Measurements from ENCODE around the gene TPRG1. TPM values are rescaled to one million over a fixed set of nuclear protein-coding genes. Genes with fewer than 3 reads are reported as not detected.

TPRG1 gene
- total and polyA plus RNA-seq, 4 donors = 1.0 to 46.6 (median 6.9) TPM

DNA sequence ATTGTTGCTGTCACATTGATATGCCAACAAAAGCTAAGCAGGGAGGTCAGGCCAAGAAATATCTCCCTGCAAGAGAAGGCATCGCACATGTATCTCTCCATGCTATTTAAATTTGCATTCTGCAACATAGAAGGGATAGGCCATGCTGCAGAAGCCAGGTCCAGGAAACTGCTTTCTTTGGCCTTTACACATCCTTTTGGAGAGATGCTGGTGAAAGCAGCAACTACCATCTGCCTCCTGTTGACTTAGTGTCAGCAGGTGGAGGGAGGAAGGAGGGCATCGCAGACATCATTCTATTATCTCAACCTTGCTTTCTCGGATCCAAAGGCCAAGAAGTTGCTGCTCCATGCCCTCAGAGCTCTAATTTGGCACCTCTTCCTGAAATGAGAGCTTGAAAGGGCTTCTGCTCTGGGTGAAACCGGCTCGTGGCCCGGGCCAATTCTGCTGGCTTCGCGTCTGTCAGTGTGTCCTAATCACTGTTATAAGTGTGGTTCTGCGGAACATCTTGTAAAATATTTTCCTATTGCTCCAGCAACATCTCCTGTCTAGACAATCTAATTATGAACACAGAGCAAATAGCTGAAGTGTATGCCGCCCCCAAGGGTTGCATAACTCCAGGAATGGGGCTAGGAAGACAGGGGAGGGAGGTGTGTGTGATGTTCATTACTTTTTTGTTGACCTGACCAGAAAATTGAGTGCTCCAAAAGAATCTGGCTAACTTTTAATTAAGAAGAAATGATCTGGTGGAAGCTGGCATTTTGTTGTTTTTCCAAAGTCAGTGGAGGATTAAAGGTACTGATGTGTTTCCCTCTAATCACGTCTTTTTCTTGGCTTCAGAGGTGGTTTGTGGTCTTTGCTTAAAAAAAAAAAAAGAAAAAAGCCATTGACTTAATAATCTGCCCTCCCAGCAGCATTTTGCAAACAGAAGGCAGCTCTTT lies 89.1 kb downstream of the TPRG1 start:
- TF ChIP-seq TAF1 (conservative IDR thresholded peaks at IDR 0.05) (no peak), YY1 (IDR thresholded peaks at IDR 0.05) (no peak), ATF3 (IDR thresholded peaks at IDR 0.05) (no peak)
- Histone ChIP-seq H3K9ac (ENCODE audit: low read depth in 1 of 2, low read length in 2 of 2) (no peak overlapping the region), H3K36me3 (ENCODE audit: control insufficient read depth in 4 of 4, insufficient read depth in 3 of 4, low read depth in 1 of 4, low read length in 3 of 4) (no peaks in the 10 kb centered on the region), H3K4me3 (ENCODE audit: low read depth in 1 of 3, low read length in 3 of 3) (no peak overlapping the region), H3K27ac (ENCODE audit: low read depth in 1 of 2, low read length in 2 of 2) (no peak overlapping the region), H3K9me3 (ENCODE audit: control insufficient read depth in 4 of 4, low read length in 3 of 4) (no peaks in the 10 kb centered on the region), H3K27me3 (ENCODE audit: control insufficient read depth in 4 of 4, insufficient read depth in 4 of 4, low read length in 3 of 4) (no peaks in the 10 kb centered on the region), H3K4me1 (ENCODE audit: control insufficient read depth in 4 of 4, insufficient read depth in 4 of 4, low read length in 3 of 4) (no peaks in the 10 kb centered on the region)
- 91% methylated on average over 11 of the region's 11 CpGs for WGBS
- DNase-seq (ENCODE audit: low spot score) = no peak

- Histone ChIP-seq H3K36me3 (ENCODE audit: control insufficient read depth in 4 of 4, insufficient read depth in 3 of 4, low read depth in 1 of 4, low read length in 3 of 4) (no peaks in the 10 kb centered on the region), H3K4me3 (ENCODE audit: low read depth in 1 of 3, low read length in 3 of 3) (no peak overlapping the region), H3K27me3 (ENCODE audit: control insufficient read depth in 4 of 4, insufficient read depth in 4 of 4, low read length in 3 of 4) (no peaks in the 10 kb centered on the region), H3K9me3 (ENCODE audit: control insufficient read depth in 4 of 4, low read length in 3 of 4) (no peaks in the 10 kb centered on the region), H3K27ac (ENCODE audit: low read depth in 1 of 2, low read length in 2 of 2) (no peak overlapping the region), H3K9ac (ENCODE audit: low read depth in 1 of 2, low read length in 2 of 2) (no peak overlapping the region), H3K4me1 (ENCODE audit: control insufficient read depth in 4 of 4, insufficient read depth in 4 of 4, low read length in 3 of 4) (no peaks in the 10 kb centered on the region)
- TF ChIP-seq CTCF (IDR thresholded peaks at IDR 0.05; ENCODE audit: low read depth, low read length, missing input control) (no peak), TAF1 (conservative IDR thresholded peaks at IDR 0.05) (no peak), JUND (IDR thresholded peaks at IDR 0.05) (no peak), EGR1 (IDR thresholded peaks at IDR 0.05; ENCODE audit: low read depth in 2 of 2) (no peak), YY1 (IDR thresholded peaks at IDR 0.05) (no peak)
- DNase-seq (ENCODE audit: low spot score) = no peak
- WGBS = 79% methylated on average over 3 of the region's 3 CpGs
These were observed 91.0 kb downstream of the TPRG1 start for GRCh38 chr3:189262746-189263145.

- Histone ChIP-seq H3K27me3 (ENCODE audit: control insufficient read depth in 4 of 4, insufficient read depth in 4 of 4, low read length in 3 of 4) (no peaks in the 10 kb centered on the region), H3K4me3 (ENCODE audit: low read depth in 1 of 3, low read length in 3 of 3) (no peak overlapping the region), H3K27ac (ENCODE audit: low read depth in 1 of 2, low read length in 2 of 2) (no peak overlapping the region), H3K4me1 (ENCODE audit: control insufficient read depth in 4 of 4, insufficient read depth in 4 of 4, low read length in 3 of 4) (no peaks in the 10 kb centered on the region), H3K9ac (ENCODE audit: low read depth in 1 of 2, low read length in 2 of 2) (no peak overlapping the region), H3K9me3 (ENCODE audit: control insufficient read depth in 4 of 4, low read length in 3 of 4) (no peaks in the 10 kb centered on the region), H3K36me3 (ENCODE audit: control insufficient read depth in 4 of 4, insufficient read depth in 3 of 4, low read depth in 1 of 4, low read length in 3 of 4) (no peaks in the 10 kb centered on the region)
- DNase-seq (ENCODE audit: low spot score) = no peak
- no peak for TF ChIP-seq SP1 (IDR thresholded peaks at IDR 0.05)
- peak in 1 of 2 donors; percentile 33 for TF ChIP-seq RAD21 (IDR thresholded peaks at IDR 0.05)
- no peak for TF ChIP-seq TAF1 (conservative IDR thresholded peaks at IDR 0.05)
- 94% methylated on average over 7 of the region's 7 CpGs for WGBS
These were observed 96.3 kb downstream of the TPRG1 start for GRCh38 chr3:189267981-189268613.

- 90% methylated on average over 3 of the region's 3 CpGs for WGBS
- no peak for DNase-seq (ENCODE audit: low spot score)
- Histone ChIP-seq H3K27ac (ENCODE audit: low read depth in 1 of 2, low read length in 2 of 2) (no peak overlapping the region), H3K9me3 (ENCODE audit: control insufficient read depth in 4 of 4, low read length in 3 of 4) (no peaks in the 10 kb centered on the region), H3K4me1 (ENCODE audit: control insufficient read depth in 4 of 4, insufficient read depth in 4 of 4, low read length in 3 of 4) (no peaks in the 10 kb centered on the region), H3K9ac (ENCODE audit: low read depth in 1 of 2, low read length in 2 of 2) (no peak overlapping the region), H3K4me3 (ENCODE audit: low read depth in 1 of 3, low read length in 3 of 3) (no peak overlapping the region), H3K36me3 (ENCODE audit: control insufficient read depth in 4 of 4, insufficient read depth in 3 of 4, low read depth in 1 of 4, low read length in 3 of 4) (no peaks in the 10 kb centered on the region), H3K27me3 (ENCODE audit: control insufficient read depth in 4 of 4, insufficient read depth in 4 of 4, low read length in 3 of 4) (no peaks in the 10 kb centered on the region)
- TF ChIP-seq FOXA1 (IDR thresholded peaks at IDR 0.05) = no peak
- no peak for TF ChIP-seq TAF1 (conservative IDR thresholded peaks at IDR 0.05)
- no peak for TF ChIP-seq EGR1 (IDR thresholded peaks at IDR 0.05; ENCODE audit: low read depth in 2 of 2)
- no peak for TF ChIP-seq ATF3 (IDR thresholded peaks at IDR 0.05)
- no peak for TF ChIP-seq GABPA (IDR thresholded peaks at IDR 0.05 in 1 of 2, conservative IDR thresholded peaks at IDR 0.05 in 1 of 2)
- no peak for TF ChIP-seq YY1 (IDR thresholded peaks at IDR 0.05)
- TF ChIP-seq, protein P1, sequence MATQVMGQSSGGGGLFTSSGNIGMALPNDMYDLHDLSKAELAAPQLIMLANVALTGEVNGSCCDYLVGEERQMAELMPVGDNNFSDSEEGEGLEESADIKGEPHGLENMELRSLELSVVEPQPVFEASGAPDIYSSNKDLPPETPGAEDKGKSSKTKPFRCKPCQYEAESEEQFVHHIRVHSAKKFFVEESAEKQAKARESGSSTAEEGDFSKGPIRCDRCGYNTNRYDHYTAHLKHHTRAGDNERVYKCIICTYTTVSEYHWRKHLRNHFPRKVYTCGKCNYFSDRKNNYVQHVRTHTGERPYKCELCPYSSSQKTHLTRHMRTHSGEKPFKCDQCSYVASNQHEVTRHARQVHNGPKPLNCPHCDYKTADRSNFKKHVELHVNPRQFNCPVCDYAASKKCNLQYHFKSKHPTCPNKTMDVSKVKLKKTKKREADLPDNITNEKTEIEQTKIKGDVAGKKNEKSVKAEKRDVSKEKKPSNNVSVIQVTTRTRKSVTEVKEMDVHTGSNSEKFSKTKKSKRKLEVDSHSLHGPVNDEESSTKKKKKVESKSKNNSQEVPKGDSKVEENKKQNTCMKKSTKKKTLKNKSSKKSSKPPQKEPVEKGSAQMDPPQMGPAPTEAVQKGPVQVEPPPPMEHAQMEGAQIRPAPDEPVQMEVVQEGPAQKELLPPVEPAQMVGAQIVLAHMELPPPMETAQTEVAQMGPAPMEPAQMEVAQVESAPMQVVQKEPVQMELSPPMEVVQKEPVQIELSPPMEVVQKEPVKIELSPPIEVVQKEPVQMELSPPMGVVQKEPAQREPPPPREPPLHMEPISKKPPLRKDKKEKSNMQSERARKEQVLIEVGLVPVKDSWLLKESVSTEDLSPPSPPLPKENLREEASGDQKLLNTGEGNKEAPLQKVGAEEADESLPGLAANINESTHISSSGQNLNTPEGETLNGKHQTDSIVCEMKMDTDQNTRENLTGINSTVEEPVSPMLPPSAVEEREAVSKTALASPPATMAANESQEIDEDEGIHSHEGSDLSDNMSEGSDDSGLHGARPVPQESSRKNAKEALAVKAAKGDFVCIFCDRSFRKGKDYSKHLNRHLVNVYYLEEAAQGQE (IDR thresholded peaks at IDR 0.05) = no peak
- no peak for TF ChIP-seq CTCF (IDR thresholded peaks at IDR 0.05; ENCODE audit: low read depth, low read length, missing input control)
These were observed 97.6 kb downstream of the TPRG1 start for GRCh38 chr3:189269365-189269764.

All from liver (tissue), 9 donors.